Hepatic stellate cell (primary cell): ENCODE results near the gene CAMP.
"Not testable (repeated sequence)": the region's sequence is repeated elsewhere in the genome, so short reads cannot be mapped to it uniquely, and the experiment has no call there.

Experiments used
- DNase-seq: peaks from one replicate; pipeline ENCODE4 v3.0.0; 2011; ENCODE audit warnings: low spot score

Gene CAMP, protein sequence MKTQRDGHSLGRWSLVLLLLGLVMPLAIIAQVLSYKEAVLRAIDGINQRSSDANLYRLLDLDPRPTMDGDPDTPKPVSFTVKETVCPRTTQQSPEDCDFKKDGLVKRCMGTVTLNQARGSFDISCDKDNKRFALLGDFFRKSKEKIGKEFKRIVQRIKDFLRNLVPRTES

GRCh38 chr3:48222616-48223513 is at the start of gene CAMP:
CAMP (plus strand) TSS chr3:48223495; CDS start chr3:48223512, 17 bp downstream.
- no peak for DNase-seq

DNA sequence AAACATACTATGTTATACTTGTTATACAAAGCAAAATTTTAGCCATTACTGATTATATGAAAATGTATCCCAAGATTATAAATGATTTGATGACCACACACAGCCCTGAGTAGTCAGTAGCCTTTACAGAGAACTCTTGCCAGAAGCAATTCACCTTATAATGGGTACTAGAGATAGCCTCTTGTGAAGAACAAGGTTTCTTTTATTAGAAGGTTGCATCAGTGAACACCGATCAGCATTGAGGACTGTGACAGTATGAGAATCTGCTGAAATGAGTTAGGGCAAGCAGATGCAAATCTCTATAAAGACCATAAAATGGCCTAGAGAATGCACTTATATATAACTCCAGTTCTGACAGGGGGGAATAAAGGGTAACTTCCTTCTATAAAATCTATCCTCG is 45.2 kb upstream of the CAMP start:
- no peak for DNase-seq

DNA sequence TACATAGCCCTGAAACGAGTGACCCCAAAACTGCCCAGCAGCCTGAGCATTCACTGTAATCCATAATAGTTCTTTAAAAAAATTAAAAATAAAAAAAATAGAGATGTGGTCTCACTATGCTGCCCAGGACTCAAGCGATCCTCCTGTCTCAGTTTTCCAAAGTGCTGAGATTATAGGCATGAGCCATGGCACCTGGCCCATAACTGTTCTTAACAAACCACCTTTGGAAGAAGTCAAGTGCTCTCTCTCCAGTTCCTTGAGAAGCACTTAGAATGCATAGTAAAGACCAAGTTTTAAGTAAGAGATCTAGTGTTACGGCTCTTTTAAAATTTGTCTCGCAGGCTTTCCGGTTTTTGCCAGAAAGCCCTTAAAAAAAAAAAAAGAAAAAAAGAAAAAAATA is 43.3 kb upstream of the CAMP start:
- DNase-seq, result no peak

DNA sequence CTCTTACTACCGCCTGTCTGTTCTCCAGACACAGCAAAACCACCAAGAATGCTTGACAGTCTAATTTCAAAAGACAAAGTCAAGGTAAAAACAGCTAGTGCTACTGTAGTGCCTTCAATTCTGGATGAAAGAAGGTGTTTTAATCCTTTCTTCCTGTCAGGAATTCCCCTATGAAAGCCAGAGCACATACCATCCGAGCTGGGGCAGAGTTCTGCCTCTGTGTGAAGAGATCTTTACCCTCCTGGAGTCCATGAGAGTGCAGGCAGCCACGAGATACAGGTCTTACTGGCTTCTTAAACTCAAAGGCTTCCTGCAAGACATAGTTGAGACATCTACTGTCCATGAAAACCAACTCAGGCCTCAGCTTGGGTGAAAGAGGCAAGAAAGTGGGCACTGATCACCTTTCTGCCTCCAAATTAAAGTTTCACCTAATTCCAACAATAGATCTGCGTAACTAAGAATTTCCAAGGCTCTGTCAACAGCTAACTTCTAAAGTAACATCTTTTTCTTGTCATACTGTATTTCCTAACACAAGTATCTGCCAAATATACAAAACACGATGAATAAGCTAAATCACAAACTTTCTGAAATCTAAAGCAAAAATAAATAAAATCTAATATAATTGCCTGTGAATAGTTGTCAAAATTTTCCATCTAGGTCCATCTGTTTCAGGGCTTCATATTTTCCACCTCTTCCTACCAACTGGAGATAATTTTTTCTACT is 42.6 kb upstream of the CAMP start:
- no peak for DNase-seq

GRCh38 chr3:48184299-48184698 is 39.0 kb upstream of the CAMP start:
- DNase-seq, result no peak

- DNase-seq, result no peak
Measured at GRCh38 chr3:48185129-48185528, 38.2 kb upstream of the CAMP start.

- no peak for DNase-seq
Measured at GRCh38 chr3:48186631-48187300, 36.5 kb upstream of the CAMP start.

GRCh38 chr3:48187301-48187578 is 36.1 kb upstream of the CAMP start:
- DNase-seq, result no peak

DNA sequence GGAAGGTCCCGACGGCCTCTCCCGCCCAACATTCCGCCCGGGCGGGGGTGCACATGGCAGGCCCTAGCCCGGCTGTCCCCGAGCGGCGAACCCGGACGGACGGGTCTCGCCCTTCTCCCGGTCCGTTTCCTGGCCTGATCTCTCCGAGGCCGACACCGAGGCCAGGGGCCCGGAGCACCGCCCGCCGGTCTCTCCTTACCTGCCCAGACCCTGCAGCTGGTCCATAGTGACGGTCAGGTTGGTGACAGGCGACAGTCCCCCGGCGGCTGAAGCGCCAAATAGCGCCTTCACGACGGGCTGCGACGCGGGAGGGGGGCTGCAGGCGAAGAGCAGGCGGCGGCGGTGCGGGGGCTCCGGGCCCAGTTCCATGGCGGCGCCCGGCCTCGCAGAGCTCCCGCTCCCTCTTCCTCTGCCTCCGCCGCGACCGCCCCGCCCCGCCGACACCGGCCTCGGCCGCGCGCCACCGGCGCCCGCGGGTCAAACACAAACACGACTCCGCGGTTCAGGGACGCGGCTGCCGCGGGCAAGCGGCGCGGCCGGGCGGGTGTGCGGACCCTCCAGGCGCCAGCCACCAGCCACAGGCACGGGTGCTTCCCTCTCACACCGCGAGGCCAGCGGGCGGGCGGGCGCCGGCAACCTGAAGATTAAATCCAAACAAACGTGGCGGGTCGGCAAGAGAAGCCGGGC is 35.6 kb upstream of the CAMP start:
- peak; percentile 32 for DNase-seq

DNA sequence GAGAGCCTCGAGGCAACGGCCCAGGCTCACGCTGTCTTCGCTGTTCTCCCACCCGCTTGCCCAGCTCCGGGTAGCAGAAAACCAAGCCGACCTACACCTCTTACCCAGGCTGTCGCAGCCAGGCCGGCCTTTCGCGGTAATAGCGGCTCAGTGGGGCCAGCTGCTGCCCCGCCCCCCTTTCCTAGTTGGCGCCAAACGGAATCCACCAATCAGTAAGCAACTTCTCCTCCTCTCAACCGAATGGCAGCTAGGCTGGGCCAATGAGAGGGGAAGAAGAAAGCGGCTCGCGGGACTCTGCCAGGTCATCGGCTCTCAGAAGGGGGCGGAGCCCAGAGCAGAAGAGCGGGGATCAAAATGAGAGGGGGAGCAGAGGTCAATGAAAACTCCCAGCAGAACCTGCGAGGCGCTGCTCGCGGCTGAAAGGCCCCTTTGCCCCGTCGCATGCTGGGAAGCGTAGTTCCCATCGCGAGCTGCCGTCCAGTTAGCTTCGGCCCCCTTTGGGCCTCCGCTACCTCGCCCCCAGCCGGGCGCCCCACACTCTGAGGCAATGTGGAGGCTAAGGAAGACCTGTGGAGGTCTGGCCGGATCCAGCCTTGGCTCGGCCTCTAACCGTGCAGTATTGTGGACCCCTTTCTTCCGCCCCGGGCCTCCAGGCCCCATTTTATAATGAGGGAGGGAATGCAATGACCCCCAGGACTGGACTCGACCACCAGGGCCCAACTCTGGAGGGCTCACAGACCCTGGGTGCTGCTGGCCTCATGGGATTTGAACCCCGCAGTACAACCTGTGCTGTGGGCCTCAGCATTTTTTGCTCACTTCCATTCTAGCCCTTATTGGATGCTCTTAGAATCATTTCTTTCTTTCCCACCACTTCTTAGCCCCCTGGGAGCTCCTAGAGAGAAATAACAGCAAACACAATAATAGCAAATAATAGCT is 34.8 kb upstream of the CAMP start, which contains the start of gene CDC25A:
Gene CDC25A (minus strand): TSS at position 152 of the 936 bp plus-strand sequence. CDS start 470 bp downstream, outside the sequence.
- DNase-seq, result peak; percentile 99

DNA sequence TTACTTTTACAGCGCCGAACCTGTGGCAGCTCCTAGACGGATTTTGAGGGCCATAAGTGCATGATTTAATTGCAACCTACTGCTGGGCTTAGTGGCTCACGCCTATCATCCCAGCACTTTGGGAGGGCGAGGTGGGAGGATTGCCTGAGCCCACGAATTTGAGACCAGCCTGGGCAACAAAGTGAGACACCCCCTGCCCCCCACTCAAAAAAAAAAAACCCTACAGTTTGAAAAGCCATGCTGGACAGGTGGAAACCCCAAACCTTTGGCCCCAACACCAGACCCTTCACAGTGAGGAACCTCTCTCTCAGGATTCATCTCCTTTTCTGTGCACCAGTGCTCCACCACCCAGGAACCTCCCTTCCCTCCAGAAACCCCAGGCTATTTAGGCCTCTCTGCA is 34.0 kb upstream of the CAMP start:
- DNase-seq, result no peak

DNA sequence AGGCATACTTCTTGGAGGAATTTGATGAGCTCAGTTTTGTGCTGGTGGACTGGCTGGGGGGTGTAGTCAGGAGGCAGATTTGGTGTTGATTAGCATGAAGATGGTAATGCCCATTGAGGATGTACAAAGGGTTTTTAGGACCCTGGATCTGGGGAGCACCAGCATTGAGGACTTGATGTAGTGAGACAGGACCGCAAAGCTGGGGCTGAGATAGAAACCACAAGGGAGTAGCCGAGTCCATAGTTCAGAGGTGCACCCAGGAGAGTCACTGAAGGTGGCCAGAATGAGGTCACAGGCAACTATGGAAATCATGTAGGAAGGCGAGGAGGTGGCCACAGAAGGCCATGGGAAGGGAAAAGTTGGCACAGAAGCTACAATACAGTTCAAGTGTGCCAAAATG is 32.4 kb upstream of the CAMP start:
- no peak for DNase-seq

DNA sequence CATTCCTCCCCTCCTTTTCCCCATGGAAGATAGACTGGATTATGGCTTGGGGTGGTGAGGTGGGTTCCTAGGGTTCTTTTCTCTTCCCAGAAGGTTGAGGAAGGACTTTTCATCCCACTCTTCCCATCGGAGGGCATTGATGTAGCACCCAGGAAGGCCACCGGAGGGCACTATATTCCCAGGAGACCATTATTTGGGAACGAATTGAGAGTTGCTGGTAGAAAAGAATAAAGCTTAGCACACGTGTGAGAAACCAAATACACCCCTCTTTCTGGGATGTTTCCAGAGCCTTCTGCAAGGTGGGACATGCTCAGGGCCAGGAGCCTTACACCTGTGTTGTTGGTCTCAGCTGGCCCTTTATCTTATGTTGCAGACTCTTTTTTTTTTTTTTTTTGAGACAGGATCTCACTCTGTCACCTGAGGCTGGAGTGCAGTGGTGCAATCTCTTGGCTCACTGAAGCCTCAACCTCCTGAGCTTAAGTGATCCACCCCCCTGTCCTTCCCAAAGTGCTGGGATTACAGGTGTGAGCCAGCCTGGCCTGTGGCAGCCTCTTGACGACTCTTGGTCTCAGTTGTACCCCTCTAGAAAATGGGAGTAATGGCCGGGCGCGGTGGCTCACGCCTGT is 28.7 kb upstream of the CAMP start:
- DNase-seq, result peak; percentile 81

DNA sequence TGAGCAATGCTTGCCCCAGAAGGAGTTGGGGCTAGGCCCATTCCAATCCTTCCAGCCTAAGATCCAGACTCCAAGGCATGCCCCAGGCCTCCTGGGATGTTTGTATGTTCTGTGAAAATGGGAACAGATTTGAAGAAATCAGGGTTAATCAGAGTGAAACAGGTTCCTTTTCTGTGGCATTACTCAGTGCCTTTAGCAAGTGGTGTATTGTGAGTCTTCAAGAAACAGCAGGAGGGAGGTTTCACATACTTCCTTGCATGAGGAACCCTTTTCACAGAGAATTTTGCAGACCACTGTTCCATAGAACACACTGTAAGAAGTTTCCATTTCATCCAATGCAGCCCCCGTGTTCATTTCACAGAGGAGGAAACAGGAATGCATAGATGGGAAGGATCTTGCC is 26.7 kb upstream of the CAMP start:
- DNase-seq, result no peak

DNA sequence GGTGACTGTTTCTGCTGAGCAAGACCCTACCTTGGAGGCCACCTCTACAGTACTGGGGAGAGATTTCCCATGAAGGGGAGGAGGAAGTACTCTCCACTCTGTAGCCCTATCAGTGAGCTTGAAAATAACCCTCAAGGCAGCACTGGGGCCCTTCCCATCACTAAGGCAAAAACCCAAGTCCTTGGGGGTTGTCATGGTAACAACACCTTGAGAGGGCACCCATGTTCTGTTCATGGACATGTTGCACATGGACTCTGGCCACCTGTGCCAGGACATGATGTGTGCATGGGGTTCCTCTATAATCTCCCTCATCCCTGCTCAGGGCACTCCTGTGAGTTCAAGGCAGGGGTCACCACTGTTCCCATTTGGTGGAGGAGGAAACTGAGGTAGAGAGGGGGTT is 24.2 kb upstream of the CAMP start:
- no peak for DNase-seq

DNA sequence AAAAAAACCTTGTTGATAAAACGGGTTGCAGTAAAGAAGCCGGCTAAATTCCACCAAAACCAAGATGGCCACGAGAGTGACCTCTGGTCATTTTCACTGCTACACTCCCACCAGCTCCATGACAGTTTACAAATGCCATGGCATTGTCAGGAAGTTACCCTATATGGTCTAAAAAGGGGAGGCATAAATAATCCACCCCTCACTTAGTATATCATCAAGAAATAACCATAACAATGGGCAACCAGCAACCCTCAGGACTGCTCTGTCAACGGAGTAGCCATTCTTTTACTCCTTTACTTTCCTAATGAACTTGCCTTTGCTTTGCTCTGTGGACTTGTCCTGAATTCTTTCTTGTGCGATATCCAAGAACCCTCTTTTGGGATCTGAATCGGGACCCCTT is 20.7 kb upstream of the CAMP start:
- DNase-seq, result no peak

DNA sequence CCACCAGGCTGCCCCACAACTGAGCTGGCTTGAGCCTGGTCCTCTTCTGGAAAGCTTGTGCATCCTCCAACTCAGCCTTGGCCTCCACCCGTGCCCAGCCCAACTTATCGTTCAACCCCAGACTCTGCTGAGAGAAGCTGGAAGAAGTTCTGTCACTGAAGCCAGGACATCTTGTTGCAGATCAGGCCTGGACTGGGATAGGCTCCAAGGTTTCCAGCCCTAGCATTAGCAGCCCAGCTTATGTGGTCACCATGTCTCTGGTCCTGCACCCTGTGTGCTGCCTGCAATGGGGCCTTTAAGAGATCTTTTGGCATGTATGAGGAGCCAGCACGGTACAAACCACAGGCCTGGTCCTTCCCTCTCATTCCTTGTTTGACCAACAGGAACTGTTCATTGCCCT is 15.2 kb upstream of the CAMP start:
- DNase-seq, result no peak

DNA sequence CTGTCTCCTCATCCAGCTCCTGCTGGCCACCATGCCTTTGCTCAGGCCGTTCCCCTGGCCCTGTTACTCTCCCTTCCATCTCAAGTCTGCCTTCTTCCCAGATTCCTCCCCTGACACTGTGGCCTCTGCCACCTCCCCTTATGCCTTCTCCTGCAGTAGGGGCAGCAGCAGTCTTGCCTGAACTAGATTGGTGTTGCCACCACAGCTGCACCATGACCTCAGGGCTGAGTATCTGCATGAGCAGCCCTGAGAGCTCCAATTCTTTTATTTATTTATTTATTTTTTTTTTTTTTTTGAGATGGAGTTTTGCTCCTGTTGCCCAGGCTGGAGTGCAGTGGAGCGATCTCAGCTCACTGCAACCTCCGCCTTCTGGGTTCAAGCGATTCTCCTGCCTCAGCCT is 13.8 kb upstream of the CAMP start:
- DNase-seq, result no peak

- not testable (repeated sequence) for DNase-seq
Measured at GRCh38 chr3:48210534-48210933, 12.8 kb upstream of the CAMP start.

GRCh38 chr3:48211776-48212175 is 11.5 kb upstream of the CAMP start:
- not testable (repeated sequence) for DNase-seq
